Measurements from ENCODE around the gene AP1B1. TPM values are rescaled to one million over a fixed set of nuclear protein-coding genes. Genes with fewer than 3 reads are reported as not detected.

Gene AP1B1
- polyA plus RNA-seq, 1 donor (not counting 4 experiments of a cell fraction or from before 2014, with no cell fraction given): 55.3 TPM

DNA sequence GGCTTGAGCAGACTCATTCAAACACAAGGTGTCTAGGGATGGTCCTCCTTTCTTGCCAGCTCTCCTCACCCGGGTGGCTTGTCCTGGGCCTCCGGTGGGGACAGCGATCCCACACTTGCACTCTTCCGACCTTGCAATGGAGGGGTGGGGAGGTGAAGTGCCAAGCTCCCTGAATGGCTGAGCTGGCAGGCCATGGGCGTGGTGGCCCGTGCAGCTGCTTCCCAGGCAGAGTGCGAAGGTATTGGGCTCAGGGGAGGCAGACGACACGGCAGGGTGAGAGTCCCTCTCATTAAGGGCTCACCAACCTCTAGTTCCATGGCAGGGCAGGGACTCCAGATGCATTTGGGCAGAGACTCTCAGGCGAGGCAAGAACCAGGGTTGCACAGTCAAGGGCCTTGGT is 61.9 kb downstream of the AP1B1 start:
- FAIRE-seq: no peak
- Histone ChIP-seq H3K4me1 (ENCODE audit: control insufficient read depth, extremely low read depth, insufficient read depth, low read length) (no peaks in the 10 kb centered on the region), H3K36me3 (ENCODE audit: control insufficient read depth in 2 of 2, extremely low read depth in 1 of 2, insufficient read depth in 2 of 2, low read length in 2 of 2) (peaks cover 13 to 26% of the 10 kb centered on the region in 2 experiments), H3K9ac (ENCODE audit: control insufficient read depth, extremely low read depth, insufficient read depth, low read length) (no peak overlapping the region), H3K4me2 (ENCODE audit: control insufficient read depth, extremely low read depth, insufficient read depth, low read depth, low read length) (no peak overlapping the region), H3K27me3 (ENCODE audit: control insufficient read depth, extremely low read depth, insufficient read depth, low read length) (no peaks in the 10 kb centered on the region), H3K79me2 (ENCODE audit: control insufficient read depth, insufficient read depth, low read length) (no peaks in the 10 kb centered on the region), H4K20me1 (ENCODE audit: control insufficient read depth, extremely low read depth, insufficient read depth, low read length) (no peaks in the 10 kb centered on the region), H3K9me1 (ENCODE audit: control insufficient read depth, extremely low read depth, insufficient read depth, low read length) (no peaks in the 10 kb centered on the region), H3K9me3 (ENCODE audit: control insufficient read depth, low read depth, low read length) (no peaks in the 10 kb centered on the region), H3K27ac (ENCODE audit: control insufficient read depth, insufficient read depth, low read length) (no peak overlapping the region), H2AFZ (ENCODE audit: control insufficient read depth, low read length) (no peak overlapping the region), H3K4me3 (ENCODE audit: control insufficient read depth in 2 of 3, extremely low read depth in 1 of 3, insufficient read depth in 2 of 3, low read depth in 1 of 3, low read length in 3 of 3) (no peak overlapping the region)
- DNase-seq (ENCODE audit: low read depth, low spot score): no peak
- dilution Hi-C loops (cut with MboI; ENCODE audit: extremely low pct_ligation_motif_present, low sequenced_read_pairs): no loop called here
- no peak for TF ChIP-seq CTCF (optimal IDR thresholded peaks at IDR 0.05 in 1 of 3, IDR thresholded peaks at IDR 0.05 in 1 of 3, conservative IDR thresholded peaks at IDR 0.05 in 1 of 3; ENCODE audit: extremely low read depth in 1 of 3, insufficient read depth in 2 of 3, low read length in 3 of 3)
- TF ChIP-seq EZH2 (IDR thresholded peaks at IDR 0.05; ENCODE audit: low read length): no peak

GRCh38 chr22:29325785-29326315 is 62.5 kb downstream of the AP1B1 start:
- Histone ChIP-seq H3K79me2 (ENCODE audit: control insufficient read depth, insufficient read depth, low read length) (no peaks in the 10 kb centered on the region), H2AFZ (ENCODE audit: control insufficient read depth, low read length) (no peak overlapping the region), H3K4me1 (ENCODE audit: control insufficient read depth, extremely low read depth, insufficient read depth, low read length) (no peaks in the 10 kb centered on the region), H3K4me3 (ENCODE audit: control insufficient read depth in 2 of 3, extremely low read depth in 1 of 3, insufficient read depth in 2 of 3, low read depth in 1 of 3, low read length in 3 of 3) (no peak overlapping the region), H3K27me3 (ENCODE audit: control insufficient read depth, extremely low read depth, insufficient read depth, low read length) (no peaks in the 10 kb centered on the region), H3K9me1 (ENCODE audit: control insufficient read depth, extremely low read depth, insufficient read depth, low read length) (no peaks in the 10 kb centered on the region), H3K9ac (ENCODE audit: control insufficient read depth, extremely low read depth, insufficient read depth, low read length) (no peak overlapping the region), H3K9me3 (ENCODE audit: control insufficient read depth, low read depth, low read length) (no peaks in the 10 kb centered on the region), H3K36me3 (ENCODE audit: control insufficient read depth in 2 of 2, extremely low read depth in 1 of 2, insufficient read depth in 2 of 2, low read length in 2 of 2) (peaks cover 11 to 23% of the 10 kb centered on the region in 2 experiments), H3K4me2 (ENCODE audit: control insufficient read depth, extremely low read depth, insufficient read depth, low read depth, low read length) (no peak overlapping the region), H4K20me1 (ENCODE audit: control insufficient read depth, extremely low read depth, insufficient read depth, low read length) (no peaks in the 10 kb centered on the region), H3K27ac (ENCODE audit: control insufficient read depth, insufficient read depth, low read length) (no peak overlapping the region)
- dilution Hi-C loops (cut with MboI; ENCODE audit: extremely low pct_ligation_motif_present, low sequenced_read_pairs): no loop called here
- DNase-seq (ENCODE audit: low read depth, low spot score) (no peak), FAIRE-seq (no peak)
- no peak for TF ChIP-seq CTCF (optimal IDR thresholded peaks at IDR 0.05 in 1 of 3, IDR thresholded peaks at IDR 0.05 in 1 of 3, conservative IDR thresholded peaks at IDR 0.05 in 1 of 3; ENCODE audit: extremely low read depth in 1 of 3, insufficient read depth in 2 of 3, low read length in 3 of 3)
- TF ChIP-seq EZH2 (IDR thresholded peaks at IDR 0.05; ENCODE audit: low read length): no peak

Measured in keratinocyte (primary cell).